Transverse colon (tissue), 3 donors: ENCODE data around the gene ENTPD5.

Experiments
- CTCF ChIP-seq, 5 experiments: fragments of 200-600 bp in 3 of 5; fragments of 450-650 bp in 2 of 5; sonication (generic) in 3 of 5; IDR thresholded peaks; 1 replicate in 2 of 5; 2 replicates in 3 of 5; pipeline ENCODE4 v1.5.1; 2016 to 2017; ENCODE audit warnings: antibody characterized with exemption in 5 of 5, inconsistent platforms in 3 of 5, mild to moderate bottlenecking in 2 of 5, moderate library complexity in 1 of 5
- POLR2A ChIP-seq: fragments of 450-650 bp; IDR thresholded peaks from one replicate; pipeline ENCODE4 v1.6.1; 2016; ENCODE audit warnings: antibody characterized with exemption, mild to moderate bottlenecking, moderate library complexity

GRCh38 chr14:74038020-74038859 lies 19.2 kb upstream of the ENTPD5 start:
- TF ChIP-seq CTCF (IDR thresholded peaks at IDR 0.05), result peak; percentile 63 to 67 (median 67)
- no peak for TF ChIP-seq POLR2A
